HG02973 (cell line): ENCODE results near the gene ST3GAL3.

Experiments used
- ATAC-seq: cut with Tn5 transposase; IDR thresholded peaks from one replicate; pipeline ENCODE4 v1.9.1; 2021; ENCODE audit warnings: moderate library complexity; ENCODE audit not compliant: unreplicated experiment

Gene ST3GAL3

DNA sequence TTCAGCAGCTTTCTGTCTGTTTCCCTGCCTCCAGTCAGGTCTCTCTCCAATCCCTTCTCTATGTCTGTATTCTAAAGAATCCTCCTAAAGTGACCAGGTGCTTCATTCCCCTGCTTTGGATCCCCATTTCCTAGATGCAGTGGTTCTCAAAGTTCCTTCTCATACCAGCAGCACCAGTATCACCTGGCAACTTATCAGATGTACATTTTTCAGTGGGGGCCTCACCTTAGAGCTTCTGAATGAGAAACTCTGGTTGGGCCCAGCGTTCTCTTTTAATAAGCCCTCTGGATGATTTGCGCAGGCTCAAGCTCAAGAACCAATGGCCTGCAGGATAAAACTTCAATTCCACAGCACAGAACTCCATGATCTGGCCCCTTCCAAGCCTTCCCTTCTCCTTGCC lies 200.9 kb downstream of the ST3GAL3 start:
- ATAC-seq, result no peak

DNA sequence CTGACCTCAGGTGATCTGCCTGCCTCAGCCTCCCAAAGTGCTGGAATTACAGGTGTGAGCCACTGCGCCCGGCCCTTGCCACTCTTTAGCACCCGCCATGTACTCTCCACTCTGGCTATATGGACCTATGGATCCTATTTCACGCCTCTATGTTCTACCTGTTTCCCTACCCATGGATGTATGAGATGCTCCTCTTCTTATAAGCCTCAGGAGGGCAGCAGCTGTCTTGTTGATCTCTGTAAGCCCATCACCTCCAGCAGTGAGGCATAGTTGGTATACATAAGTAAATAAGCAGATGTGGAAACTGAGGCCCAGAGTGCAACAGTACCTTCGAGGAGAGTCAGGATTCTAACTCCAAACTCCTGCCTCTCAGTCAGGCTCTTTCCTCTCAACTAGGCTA lies 201.5 kb downstream of the ST3GAL3 start:
- no peak for ATAC-seq

DNA sequence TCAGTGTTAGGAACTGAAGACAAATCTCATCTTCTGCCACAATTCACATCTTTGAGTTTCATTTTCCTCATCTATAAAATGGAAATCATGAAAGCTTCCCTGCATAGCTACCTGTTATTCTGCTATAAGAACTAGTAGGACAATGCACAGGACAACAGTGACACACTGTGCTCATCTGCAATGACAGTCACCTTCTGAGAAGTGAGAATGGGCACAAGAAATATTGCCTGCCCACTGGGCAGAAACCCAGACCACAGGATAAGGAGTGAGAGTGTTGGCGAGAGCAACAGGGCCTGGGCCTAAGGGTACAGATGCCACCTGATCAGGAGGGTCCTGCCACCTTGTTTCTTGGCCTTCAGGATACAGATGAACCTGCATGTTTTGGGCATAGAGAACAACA lies 203.0 kb downstream of the ST3GAL3 start:
- ATAC-seq, result no peak

DNA sequence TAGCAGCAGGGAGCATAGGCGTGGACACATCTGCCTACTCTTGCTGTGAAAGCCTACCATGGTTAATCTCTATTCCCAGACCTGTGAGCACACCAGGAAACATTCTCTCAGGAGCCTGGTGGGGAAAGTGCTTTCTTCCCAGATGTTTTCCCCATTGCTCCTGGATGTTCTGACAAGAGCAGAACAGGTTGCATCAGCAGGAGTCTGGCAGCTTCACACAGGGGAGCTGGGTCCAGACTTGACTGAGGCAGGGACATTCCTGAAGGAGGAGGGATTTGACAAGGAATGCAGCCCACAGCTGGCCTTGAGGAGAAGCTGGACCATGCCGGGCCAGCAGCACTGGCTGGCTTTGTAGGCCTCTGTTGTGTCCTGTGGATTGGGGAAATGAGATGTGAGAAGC lies 205.3 kb downstream of the ST3GAL3 start:
- no peak for ATAC-seq

DNA sequence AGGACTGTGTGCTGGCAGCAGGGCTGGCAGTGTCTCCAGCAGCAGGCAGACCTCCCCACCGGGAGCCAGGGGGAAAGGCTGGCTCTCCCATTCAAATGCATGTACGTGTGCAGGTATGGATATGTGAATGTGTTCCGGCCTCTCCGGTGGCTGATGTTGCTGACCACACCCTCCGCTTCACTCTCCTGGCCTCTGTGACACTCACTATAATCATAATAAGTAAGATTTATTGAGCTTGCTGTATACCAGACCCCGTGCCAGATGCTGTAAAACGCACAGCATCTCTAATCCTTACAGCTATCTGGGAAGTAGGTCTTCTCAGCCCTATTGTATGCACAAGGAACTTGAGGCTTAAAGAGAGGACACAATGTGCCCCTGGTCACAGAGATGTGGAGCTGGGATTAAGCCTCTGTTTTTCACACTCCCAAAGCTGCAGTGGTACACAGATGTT lies 205.7 kb downstream of the ST3GAL3 start:
- ATAC-seq, result no peak

DNA sequence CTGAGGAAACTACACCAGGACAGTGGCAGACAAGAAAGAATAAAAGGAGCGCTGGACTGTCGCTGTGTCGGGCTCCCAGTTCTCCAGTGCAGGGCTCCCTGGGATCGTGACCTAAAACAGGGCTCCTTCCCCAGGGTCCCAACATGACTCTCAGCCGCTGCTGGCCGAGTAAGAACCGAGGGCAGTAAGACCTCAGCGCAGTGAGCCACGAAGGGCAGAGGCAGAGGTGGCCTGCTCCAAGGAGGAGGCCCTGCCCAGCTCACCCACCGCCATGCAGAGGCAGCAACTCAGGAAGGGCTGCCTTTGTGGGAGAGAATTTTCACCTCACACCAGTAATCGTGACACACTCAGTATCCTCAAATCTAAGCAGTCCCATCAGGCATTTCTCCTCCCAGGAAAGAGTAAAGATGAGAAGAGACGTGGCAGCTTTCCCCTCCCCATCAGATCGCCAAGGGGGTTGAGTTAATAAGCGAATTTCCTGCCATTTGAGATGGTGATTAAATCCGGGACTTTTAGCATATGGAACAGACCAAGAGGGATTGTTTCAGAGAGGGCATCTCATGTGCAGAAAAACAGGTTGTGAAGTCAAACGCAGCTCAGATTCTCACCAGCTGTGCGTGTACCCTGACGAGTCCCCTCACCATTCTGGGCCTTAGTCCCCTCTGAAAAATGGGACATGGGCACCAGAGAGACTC lies 206.5 kb downstream of the ST3GAL3 start:
- ATAC-seq, result no peak

DNA sequence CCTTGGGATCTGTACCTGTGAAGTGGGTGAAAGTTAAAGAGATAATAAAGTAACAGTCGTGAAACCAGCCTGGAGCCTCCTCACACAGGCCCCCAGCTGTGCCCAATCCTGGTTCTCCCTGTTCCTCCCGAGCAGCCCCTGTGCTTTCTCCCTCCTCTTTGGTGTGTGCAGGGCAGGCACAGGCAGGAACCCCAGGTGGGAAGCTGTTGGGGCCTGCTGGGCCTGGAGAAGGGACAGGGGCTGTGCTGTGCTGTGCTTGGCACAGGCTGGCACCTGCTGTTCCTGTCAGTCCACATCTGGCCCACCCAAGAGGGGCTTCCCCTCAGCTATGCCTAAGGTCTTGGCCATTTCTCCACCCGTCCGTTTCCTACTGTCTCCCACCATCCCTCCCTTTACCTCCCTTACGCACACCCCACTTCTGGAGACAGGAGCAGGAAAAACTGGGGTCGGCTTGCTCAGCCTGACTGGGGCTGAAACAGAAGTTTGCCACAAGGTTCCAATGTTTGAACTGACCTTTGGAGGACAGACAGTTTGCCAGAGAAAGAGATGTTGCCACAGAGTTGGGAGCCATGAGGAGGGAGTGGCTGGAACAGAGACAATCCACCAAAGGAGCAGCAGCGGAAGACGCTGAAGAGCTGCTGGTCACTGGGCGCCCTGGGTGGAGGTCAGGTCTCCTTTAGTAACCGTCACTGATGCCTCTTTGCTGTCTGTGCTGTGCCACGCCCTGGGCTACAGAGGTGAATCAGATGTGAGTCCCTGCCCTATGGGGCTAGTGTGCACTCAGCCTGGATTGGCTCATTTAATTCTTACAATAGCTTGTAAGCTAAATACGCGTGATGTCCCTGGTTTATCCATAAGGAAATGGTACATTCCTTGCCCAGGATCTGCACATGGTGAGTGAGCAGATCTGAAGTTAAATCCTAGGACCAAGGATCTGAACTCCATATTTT lies 207.5 kb downstream of the ST3GAL3 start:
- no peak for ATAC-seq

DNA sequence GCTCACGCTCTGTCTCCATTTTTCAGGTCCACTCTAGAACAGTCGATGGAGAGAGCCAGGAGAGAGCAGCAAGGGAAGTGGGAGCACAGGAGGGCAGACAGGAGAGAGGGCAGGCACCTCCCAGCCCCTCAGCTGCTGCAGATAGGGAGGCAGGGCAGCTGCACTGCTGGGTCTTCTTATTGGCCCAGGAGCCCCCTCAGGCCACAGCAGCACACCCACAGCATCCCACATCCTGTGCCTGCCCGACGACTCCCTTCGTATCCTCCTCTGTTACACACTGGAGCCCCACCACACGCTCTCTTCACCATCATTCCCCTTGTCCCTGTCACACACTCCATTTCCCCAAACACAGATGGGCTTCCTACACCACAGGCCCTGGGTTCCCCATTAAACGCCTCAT lies 212.6 kb downstream of the ST3GAL3 start:
- no peak for ATAC-seq

DNA sequence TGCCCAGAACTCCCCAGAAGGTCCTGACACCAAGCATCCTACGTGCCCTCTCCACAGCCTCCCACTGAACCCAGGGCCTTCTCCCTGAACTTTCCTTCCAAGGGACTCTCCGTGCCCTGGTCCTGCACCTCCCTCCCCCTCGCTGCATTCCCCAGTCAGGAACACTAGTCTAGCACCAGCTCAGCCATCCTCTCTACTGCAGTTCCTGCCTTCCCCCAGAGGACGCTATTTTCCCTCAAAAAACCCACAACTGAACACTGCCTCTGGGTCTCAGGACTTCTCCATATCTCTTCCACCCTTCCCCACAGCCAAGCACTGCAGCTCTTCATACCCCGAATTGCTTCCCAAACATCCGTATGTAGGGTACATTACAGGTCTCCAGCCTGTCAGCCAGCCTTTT lies 213.7 kb downstream of the ST3GAL3 start:
- ATAC-seq, result no peak

DNA sequence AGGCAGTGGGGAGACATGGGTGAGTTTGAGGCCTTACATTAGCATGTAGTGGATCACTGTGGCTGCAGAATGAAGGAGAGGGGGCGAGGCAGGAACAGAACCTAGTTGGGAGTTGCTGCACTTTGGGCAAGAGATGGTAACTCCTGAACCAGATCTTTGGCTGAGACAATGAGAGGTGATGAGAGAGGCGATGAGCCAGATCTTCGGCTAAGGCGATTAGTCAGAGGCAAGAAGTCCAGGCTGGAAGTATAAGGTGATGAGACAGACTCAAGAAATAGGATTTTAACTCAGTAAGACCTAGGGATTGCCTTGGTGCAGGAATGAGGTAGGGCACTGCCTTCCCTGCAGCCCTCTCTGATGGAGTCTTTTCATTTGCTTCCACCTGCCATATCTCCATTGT lies 217.2 kb downstream of the ST3GAL3 start:
- no peak for ATAC-seq

DNA sequence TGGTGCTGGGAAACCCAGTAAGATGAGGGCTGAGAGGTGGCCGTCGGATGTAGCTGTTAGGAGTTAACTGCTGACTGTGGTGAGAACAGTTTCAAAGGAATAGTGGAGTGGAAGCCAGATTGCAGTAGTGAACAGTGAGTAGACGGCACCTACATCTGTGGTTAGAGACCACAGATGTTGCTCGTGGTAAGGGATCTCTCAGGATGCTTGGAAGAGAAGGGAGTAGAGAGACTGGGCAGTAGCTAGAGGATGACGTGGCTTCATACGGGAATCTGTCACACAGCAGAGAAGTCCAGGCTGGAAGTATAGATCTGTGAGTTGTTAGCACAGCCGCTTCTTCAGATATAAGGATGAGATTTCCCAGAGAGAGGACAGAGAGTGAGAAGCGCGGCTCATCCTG lies 218.5 kb downstream of the ST3GAL3 start:
- no peak for ATAC-seq

DNA sequence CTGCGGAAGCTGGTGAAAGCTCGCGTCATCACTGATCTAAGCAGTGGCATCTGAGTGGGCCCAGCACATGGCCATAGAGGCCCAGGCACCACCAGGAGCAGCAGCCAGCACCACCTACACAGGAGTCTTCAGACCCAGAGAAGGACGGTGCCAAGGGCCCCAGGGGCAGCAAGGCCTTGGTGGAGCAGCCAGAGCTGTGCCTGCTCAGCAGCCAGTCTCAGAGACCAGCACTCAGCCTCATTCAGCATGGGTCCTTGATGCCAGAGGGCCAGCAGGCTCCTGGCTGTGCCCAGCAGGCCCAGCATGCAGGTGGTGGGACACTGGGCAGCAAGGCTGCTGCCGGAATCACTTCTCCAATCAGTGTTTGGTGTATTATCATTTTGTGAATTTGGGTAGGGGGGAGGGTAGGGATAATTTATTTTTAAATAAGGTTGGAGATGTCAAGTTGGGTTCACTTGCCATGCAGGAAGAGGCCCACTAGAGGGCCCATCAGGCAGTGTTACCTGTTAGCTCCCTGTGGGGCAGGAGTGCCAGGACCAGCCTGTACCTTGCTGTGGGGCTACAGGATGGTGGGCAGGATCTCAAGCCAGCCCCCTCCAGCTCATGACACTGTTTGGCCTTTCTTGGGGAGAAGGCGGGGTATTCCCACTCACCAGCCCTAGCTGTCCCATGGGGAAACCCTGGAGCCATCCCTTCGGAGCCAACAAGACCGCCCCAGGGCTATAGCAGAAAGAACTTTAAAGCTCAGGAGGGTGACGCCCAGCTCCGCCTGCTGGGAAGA lies 223.0 kb downstream of the ST3GAL3 start:
- ATAC-seq, result no peak

DNA sequence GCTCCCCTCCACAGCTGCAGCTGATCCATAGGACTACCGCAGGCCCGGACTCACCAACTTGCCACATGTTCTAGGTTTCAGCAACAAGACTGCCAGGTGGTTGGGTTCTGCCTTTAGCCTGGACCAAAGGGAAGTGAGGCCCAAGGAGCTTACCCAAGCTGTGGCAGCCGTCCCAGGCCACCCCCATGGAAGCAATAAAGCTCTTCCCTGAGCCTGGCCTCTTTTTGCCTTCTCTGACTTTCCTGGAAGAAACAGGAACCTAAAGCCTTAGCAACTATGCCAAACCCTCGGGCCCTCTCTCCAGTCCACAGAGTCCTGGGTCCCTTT lies 223.6 kb downstream of the ST3GAL3 start:
- ATAC-seq, result no peak

DNA sequence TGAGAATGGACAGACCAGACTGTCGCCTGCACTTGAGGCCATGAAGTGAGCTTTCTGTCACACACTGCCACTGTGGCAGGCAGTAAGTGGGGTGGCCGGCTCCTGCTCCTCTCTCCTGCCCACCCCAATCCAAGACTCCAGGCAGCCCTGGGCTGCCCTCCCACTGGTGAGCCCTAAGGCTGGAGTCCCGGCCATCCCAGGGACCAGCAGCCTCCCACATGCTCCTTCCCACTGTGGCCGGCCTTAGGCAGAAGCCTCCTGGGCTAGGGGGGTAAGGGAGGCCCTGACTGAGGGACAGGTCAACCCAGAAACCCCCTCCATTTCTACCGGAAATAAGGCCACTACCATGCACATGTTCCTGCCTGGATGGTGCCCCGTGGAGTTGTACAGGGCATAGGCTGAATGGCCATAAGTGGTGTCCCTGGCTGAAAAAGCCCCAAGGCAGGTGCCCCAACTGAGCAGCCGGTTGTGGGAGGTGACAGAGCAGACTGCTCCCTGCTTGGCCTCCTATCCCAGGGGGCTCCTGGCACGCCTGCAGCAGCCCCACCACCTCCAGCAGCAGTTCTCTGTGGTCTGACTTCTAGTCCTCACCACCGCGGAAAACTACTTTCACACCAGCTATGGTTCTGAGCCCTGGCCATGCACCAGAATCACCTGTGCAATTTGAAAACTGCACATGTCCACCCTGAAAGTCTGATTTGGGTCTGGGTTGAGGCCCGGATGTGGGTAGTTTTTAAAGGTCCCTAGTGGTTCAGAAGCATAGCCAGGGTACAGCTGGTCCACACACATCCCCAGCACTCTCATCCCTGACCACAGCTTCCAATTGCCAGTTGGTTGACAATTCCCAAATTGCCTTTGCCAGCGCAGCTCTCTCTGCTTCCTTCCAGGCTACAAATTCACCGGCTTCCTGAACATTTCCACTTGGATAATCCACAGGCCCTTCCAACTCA lies 224.7 kb downstream of the ST3GAL3 start:
- ATAC-seq, result no peak

DNA sequence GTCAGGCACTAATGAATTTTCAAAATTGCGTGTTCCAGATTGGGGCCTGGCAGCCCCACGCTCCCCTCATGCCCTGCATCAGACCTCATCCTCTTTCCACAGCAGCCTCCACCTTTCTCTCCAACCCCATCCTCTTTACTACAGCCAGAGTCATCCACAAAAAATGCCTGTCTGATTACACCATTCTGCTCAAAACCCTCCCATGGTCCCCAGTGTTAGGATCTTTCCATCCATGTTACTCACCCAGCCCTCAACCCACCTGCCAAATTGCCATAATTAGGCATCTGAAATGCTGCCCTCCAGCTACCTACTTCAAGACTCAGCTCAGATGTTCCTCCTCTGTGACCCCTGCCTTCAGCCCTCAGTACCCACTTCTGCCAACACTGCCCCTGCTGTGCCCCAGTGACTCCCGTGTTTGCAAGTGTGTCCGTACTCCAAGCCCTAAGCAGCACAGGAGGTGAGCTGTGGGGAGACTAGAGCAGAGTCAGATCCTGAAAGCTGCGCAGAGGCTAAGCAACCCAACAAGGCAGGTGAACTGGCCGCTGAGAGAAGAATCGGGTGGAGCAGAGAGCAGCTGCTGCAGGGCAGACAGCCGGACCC lies 225.6 kb downstream of the ST3GAL3 start:
- no peak for ATAC-seq

DNA sequence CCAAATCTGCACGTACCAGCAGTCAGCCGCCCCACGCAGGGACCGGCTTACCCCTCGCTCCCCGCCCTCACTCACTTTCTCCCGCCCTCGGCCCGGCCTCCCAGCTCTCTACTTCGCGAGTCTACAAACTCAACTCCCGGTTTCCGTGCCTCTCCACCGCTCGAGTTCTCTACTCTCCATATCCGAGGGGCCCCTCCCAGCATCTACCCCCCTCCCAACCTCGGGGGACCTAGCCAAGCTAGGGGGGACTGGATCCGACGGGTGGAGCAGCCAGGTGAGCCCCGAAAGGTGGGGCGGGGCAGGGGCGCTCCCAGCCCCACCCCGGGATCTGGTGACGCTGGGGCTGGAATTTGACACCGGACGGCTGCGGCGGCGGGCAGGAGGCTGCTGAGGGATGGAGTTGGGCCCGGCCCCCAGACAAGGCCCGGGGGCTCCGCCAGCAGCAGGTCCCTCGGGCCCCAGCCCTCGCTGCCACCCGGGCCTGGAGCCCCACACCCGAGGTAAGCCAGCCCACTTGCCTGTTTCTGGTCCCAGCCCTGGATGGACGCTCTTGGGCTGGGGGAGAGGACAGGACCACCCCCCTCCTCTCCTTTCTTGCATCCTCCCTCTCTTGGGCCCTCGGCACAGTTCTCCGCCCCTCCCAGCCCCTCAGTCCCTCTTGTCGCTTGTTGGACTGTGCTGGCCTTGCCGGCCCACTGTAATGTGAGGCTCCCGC lies 226.2 kb downstream of the ST3GAL3 start, which contains the start of gene ARTN:
Gene ARTN (plus strand): TSS at position 416 of the 715 bp plus-strand sequence. CDS start 1,856 bp downstream, outside the sequence.
- ATAC-seq, result no peak

DNA sequence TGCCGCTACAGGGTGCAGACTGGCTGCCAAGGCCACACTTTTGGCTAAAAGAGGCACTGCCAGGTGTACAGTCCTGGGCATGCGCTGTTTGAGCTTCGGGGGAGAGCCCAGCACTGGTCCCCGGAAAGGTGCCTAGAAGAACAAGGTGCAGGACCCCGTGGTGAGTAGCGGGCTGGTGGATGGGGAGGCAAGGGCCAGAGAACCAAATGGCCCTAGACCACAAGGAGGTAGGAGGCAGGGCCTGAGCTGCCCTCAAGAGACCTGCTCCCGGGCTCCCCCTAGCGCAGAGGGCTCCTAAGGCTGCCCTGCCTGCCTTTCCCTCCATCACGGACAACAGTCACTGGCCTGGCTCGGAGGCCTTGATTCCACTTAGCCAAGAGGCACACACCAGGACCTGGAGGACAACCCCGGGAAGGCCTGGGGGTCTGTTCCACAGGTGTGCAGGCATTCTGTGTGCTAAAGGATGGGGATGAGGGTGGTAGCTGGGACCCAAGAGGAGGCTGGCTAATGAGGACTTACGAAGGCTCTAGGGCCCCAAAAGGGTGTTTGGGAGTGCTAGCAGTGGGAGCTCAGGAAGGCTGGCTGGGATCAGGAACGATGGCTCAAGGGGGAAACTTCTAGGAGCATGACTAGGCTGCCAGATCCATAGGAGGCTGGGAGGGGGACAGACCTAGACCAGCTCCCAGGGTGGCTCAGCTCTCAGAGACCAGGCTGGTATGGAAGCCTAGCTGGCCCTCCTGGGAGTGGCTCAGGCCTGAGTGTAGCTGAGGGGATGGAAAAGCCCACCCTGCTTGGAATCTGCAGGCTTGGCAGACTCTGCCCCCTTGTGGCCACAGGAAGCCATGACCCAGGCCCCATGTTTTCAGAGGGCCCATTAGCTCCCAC lies 227.0 kb downstream of the ST3GAL3 start:
- no peak for ATAC-seq

DNA sequence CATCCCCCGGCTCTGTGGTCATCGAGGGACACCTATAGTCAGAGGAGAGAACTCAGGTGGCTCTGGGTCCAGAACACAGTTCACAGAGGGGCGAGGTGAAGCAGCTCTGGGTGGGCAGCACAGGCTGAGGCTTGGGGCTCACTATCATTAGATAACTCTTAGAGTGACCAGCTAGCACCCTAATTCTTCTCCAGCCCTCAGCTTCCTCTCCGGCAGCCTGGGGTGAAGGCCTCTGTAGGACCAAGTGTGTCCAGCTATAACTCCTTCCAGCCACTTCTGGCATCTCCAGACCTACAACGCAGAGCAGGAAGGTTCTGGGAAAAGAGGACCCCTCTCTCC lies 227.6 kb downstream of the ST3GAL3 start:
- no peak for ATAC-seq
